HEK293T (cell line): ENCODE results near the gene CIB4.

Experiments used
- CTCF ChIA-PET: fragments of 350-600 bp; formaldehyde crosslinking; extraction: SDS; loops from one replicate; lab custom pipeline; 2021; ENCODE audit warnings: antibody characterized with exemption, inconsistent platforms; lab: Yijun Ruan, JAX
- POLR2A ChIA-PET: fragments of 350-600 bp; formaldehyde crosslinking; extraction: SDS; loops from one replicate; lab custom pipeline; 2020; ENCODE audit warnings: antibody characterized with exemption, inconsistent platforms; lab: Yijun Ruan, JAX
- DNase-seq: peaks from one replicate; pipeline ENCODE4 v3.0.0; 2012; ENCODE audit warnings: mixed read lengths; ENCODE audit errors: extremely low spot score
- ARNT ChIP-seq: fragments of 450-650 bp; IDR thresholded peaks from 2 replicates; pipeline ENCODE4 v1.6.1; 2017; ENCODE audit warnings: mild to moderate bottlenecking
- BHLHE40 ChIP-seq: fragments of 450-650 bp; IDR thresholded peaks from 2 replicates; pipeline ENCODE4 v1.6.1; 2016; ENCODE audit warnings: mild to moderate bottlenecking, moderate library complexity, borderline replicate concordance
- CTBP1 ChIP-seq: fragments of 450-650 bp; IDR thresholded peaks from 2 replicates; pipeline ENCODE4 v1.6.1; 2016; ENCODE audit warnings: borderline replicate concordance
- ELF4 ChIP-seq: fragments of 450-650 bp; IDR thresholded peaks from 2 replicates; pipeline ENCODE4 v1.6.1; 2017; ENCODE audit warnings: antibody characterized with exemption
- FOXA1 ChIP-seq: fragments of 450-650 bp; IDR thresholded peaks from 2 replicates; pipeline ENCODE4 v1.6.1; 2016; ENCODE audit warnings: mild to moderate bottlenecking
- FOXK2 ChIP-seq: fragments of 450-650 bp; IDR thresholded peaks from 2 replicates; pipeline ENCODE4 v1.6.1; 2016; ENCODE audit warnings: mild to moderate bottlenecking
- FOXM1 ChIP-seq: fragments of 450-650 bp; IDR thresholded peaks from 2 replicates; pipeline ENCODE4 v1.6.1; 2017; ENCODE audit warnings: mild to moderate bottlenecking, borderline replicate concordance
- HDGF ChIP-seq: fragments of 450-650 bp; IDR thresholded peaks from 2 replicates; pipeline ENCODE4 v1.6.1; 2017; ENCODE audit warnings: antibody characterized with exemption, borderline replicate concordance
- L3MBTL2 ChIP-seq: fragments of 450-650 bp; conservative IDR thresholded peaks from 2 replicates; pipeline ENCODE4 v1.6.1; 2016; ENCODE audit warnings: mild to moderate bottlenecking
- LEF1 ChIP-seq: fragments of 450-650 bp; IDR thresholded peaks from 2 replicates; pipeline ENCODE4 v1.6.1; 2017; ENCODE audit warnings: mild to moderate bottlenecking, borderline replicate concordance
- NFRKB ChIP-seq: fragments of 450-650 bp; IDR thresholded peaks from 2 replicates; pipeline ENCODE4 v1.6.1; 2016; ENCODE audit warnings: mild to moderate bottlenecking, moderate library complexity
- PKNOX1 ChIP-seq: fragments of 450-650 bp; IDR thresholded peaks from 2 replicates; pipeline ENCODE4 v1.6.1; 2016
- SP1 ChIP-seq: fragments of 450-650 bp; IDR thresholded peaks from 2 replicates; pipeline ENCODE4 v1.6.1; 2017
- SUZ12 ChIP-seq: fragments of 450-650 bp; IDR thresholded peaks from 2 replicates; pipeline ENCODE4 v1.6.1; 2016; ENCODE audit warnings: mild to moderate bottlenecking
- TARDBP ChIP-seq: fragments of 450-650 bp; IDR thresholded peaks from 2 replicates; pipeline ENCODE4 v1.6.1; 2016
- ZNF384 ChIP-seq: fragments of 450-650 bp; IDR thresholded peaks from 2 replicates; pipeline ENCODE4 v1.6.1; 2016

The CIB4 gene

GRCh38 chr2:26540961-26541360 is 100.2 kb downstream of the CIB4 start:
- DNase-seq = no peak
- TF ChIP-seq CTBP1 (no peak), ZNF384 (no peak)
- CTCF ChIA-PET = interaction anchor here (0.6 to 0.7 kb wide), 2 partner anchors 20 to 593 kb away, joined by 3 to 4 read pairs; no protein-coding TSS in a partner anchor
- POLR2A ChIA-PET = interaction anchor here (0.8 kb wide), 1 partner anchor 11 kb away, joined by 3 read pairs; no protein-coding TSS in a partner anchor

- TF ChIP-seq FOXA1 = no peak
- TF ChIP-seq ELF4 = no peak
- no peak for TF ChIP-seq HDGF
- no peak for TF ChIP-seq BHLHE40
- no peak for TF ChIP-seq ARNT
- TF ChIP-seq TARDBP = no peak
- no peak for TF ChIP-seq L3MBTL2
- no peak for TF ChIP-seq NFRKB
- TF ChIP-seq SP1 = no peak
- no peak for TF ChIP-seq CTBP1
- no peak for TF ChIP-seq SUZ12
- POLR2A ChIA-PET = interaction anchor here (0.8 kb wide), 1 partner anchor 11 kb away, joined by 3 read pairs; no protein-coding TSS in a partner anchor
- DNase-seq = no peak
- CTCF ChIA-PET = interaction anchor here (0.6 to 0.7 kb wide), 3 partner anchors 20 to 593 kb away, joined by 3 to 4 read pairs (median 3); no protein-coding TSS in a partner anchor
Measured at GRCh38 chr2:26540306-26540705, 100.9 kb downstream of the CIB4 start.

- POLR2A ChIA-PET = no interaction called here
- TF ChIP-seq ZNF384 (no peak), L3MBTL2 (no peak), LEF1 (no peak), ELF4 (no peak), TARDBP (no peak), CTBP1 (no peak), BHLHE40 (no peak)
- CTCF ChIA-PET = no interaction called here
- no peak for DNase-seq
Measured at GRCh38 chr2:26537826-26538475, 103.2 kb downstream of the CIB4 start.

GRCh38 chr2:26537069-26537825 is 103.9 kb downstream of the CIB4 start:
- CTCF ChIA-PET = no interaction called here
- no peak for DNase-seq
- TF ChIP-seq CTBP1 (no peak), ARNT (no peak), BHLHE40 (no peak), HDGF (no peak), FOXA1 (no peak), NFRKB (no peak), FOXM1 (no peak), LEF1 (no peak), ZNF384 (no peak), SUZ12 (no peak)
- POLR2A ChIA-PET = no interaction called here

GRCh38 chr2:26536371-26537068 is 104.6 kb downstream of the CIB4 start:
- TF ChIP-seq TARDBP (no peak), ELF4 (no peak), SP1 (no peak), HDGF (no peak), NFRKB (no peak), L3MBTL2 (no peak), FOXA1 (no peak), LEF1 (no peak), CTBP1 (no peak), SUZ12 (no peak), FOXK2 (no peak), ARNT (no peak), ZNF384 (no peak), BHLHE40 (no peak), PKNOX1 (no peak), FOXM1 (no peak)
- CTCF ChIA-PET = no interaction called here
- DNase-seq = no peak
- POLR2A ChIA-PET = no interaction called here

GRCh38 chr2:26535663-26536275 is 105.4 kb downstream of the CIB4 start:
- ChIA-PET POLR2A (no interaction called here), CTCF (no interaction called here)
- DNase-seq = no peak
- TF ChIP-seq TARDBP (no peak), ELF4 (no peak), HDGF (no peak), ZNF384 (no peak), PKNOX1 (no peak), FOXA1 (no peak), NFRKB (no peak), ARNT (no peak), FOXM1 (no peak), SUZ12 (no peak), BHLHE40 (no peak), LEF1 (no peak), FOXK2 (no peak), SP1 (no peak), L3MBTL2 (no peak), CTBP1 (no peak)
